Neuronal stem cell (in vitro differentiated cells): ENCODE measurements around the gene HKDC1.

Source experiments
- DNase-seq: peaks from one replicate; pipeline ENCODE4 v3.0.0-alpha.2; 2013; ENCODE audit warnings: low spot score
- H2AFZ ChIP-seq: one replicate; pipeline ENCODE4 v1.6.1; 2013; ENCODE audit warnings: mild to moderate bottlenecking, low read length, inconsistent platforms
- H2AK5ac ChIP-seq: 2 replicates; pipeline ENCODE4 v1.6.1; 2013; ENCODE audit warnings: low read depth, mild to moderate bottlenecking, inconsistent platforms, low read length, moderate library complexity, mixed read lengths
- H2BK120ac ChIP-seq: 2 replicates; pipeline ENCODE4 v1.6.1; 2013; ENCODE audit warnings: low read depth, mild to moderate bottlenecking, inconsistent platforms, low read length, moderate library complexity, mixed read lengths
- H2BK12ac ChIP-seq: one replicate; pipeline ENCODE4 v1.6.1; 2013; ENCODE audit warnings: low read length, inconsistent platforms
- H2BK15ac ChIP-seq: 2 replicates; pipeline ENCODE4 v1.6.1; 2013; ENCODE audit warnings: mild to moderate bottlenecking, low read length, inconsistent platforms, mixed read lengths
- H2BK5ac ChIP-seq: one replicate; pipeline ENCODE4 v1.6.1; 2013; ENCODE audit warnings: inconsistent platforms, mild to moderate bottlenecking, low read length, moderate library complexity
- H3K14ac ChIP-seq: one replicate; pipeline ENCODE4 v1.6.1; 2013; ENCODE audit warnings: low read length, inconsistent platforms
- H3K18ac ChIP-seq: 2 replicates; pipeline ENCODE4 v1.6.1; 2013; ENCODE audit warnings: low read length, inconsistent platforms
- H3K23ac ChIP-seq: 2 replicates; pipeline ENCODE4 v1.6.1; 2013; ENCODE audit warnings: low read depth, mild to moderate bottlenecking, mixed read lengths, low read length, inconsistent platforms; ENCODE audit not compliant: poor library complexity
- H3K27ac ChIP-seq: replicated peaks from 3 replicates; pipeline ENCODE4 v1.5.1; 2013; ENCODE audit warnings: low read length, inconsistent platforms
- H3K27me3 ChIP-seq, 3 experiments: 2 replicates each; pipeline ENCODE4 v1.6.1; 2013; ENCODE audit warnings: low read length in 3 of 3, mild to moderate bottlenecking in 2 of 3, inconsistent platforms in 1 of 3, low read depth in 1 of 3, mixed read lengths in 1 of 3, moderate library complexity in 1 of 3; ENCODE audit not compliant: control insufficient read depth in 3 of 3, insufficient read depth in 3 of 3
- H3K36me3 ChIP-seq, 2 donors: replicated peaks in 1 of 2; 2 replicates each; pipeline ENCODE4 v1.6.1; 2013; ENCODE audit warnings: low read length in 2 of 2; ENCODE audit not compliant: control insufficient read depth in 2 of 2, insufficient read depth in 2 of 2
- H3K4ac ChIP-seq: 2 replicates; pipeline ENCODE4 v1.6.1; 2013; ENCODE audit warnings: inconsistent platforms, mild to moderate bottlenecking, low read length, moderate library complexity
- H3K4me1 ChIP-seq, 2 donors: 1 replicate in 1 of 2; 2 replicates in 1 of 2; pipeline ENCODE4 v1.6.1; 2013; ENCODE audit warnings: low read length in 2 of 2, low read depth in 1 of 2; ENCODE audit not compliant: control insufficient read depth in 2 of 2, insufficient read depth in 1 of 2
- H3K4me2 ChIP-seq: one replicate; pipeline ENCODE4 v1.6.1; 2013; ENCODE audit warnings: mild to moderate bottlenecking, low read length, inconsistent platforms; ENCODE audit not compliant: insufficient read depth, poor library complexity, severe bottlenecking
- H3K4me3 ChIP-seq, 2 donors: 2 replicates each; pipeline ENCODE4 v1.5.1; 2013; ENCODE audit warnings: low read length in 2 of 2, mild to moderate bottlenecking in 2 of 2, inconsistent platforms in 1 of 2, moderate library complexity in 1 of 2
- H3K79me1 ChIP-seq: one replicate; pipeline ENCODE4 v1.6.1; 2013; ENCODE audit warnings: low read depth, mild to moderate bottlenecking, inconsistent platforms, low read length, moderate library complexity
- H3K9ac ChIP-seq: one replicate; pipeline ENCODE4 v1.6.1; 2013; ENCODE audit warnings: mild to moderate bottlenecking, low read depth, low read length, inconsistent platforms; ENCODE audit not compliant: poor library complexity
- H3K9me3 ChIP-seq, 2 donors: replicated peaks in 1 of 2; 2 replicates each; pipeline versions ENCODE3 to v1.6.1; 2013; ENCODE audit warnings: low read length in 2 of 2, mild to moderate bottlenecking in 2 of 2, inconsistent platforms in 1 of 2, low read depth in 1 of 2, mixed read lengths in 1 of 2, moderate library complexity in 1 of 2; ENCODE audit not compliant: control insufficient read depth in 2 of 2, insufficient read depth in 1 of 2
- H4K8ac ChIP-seq: one replicate; pipeline ENCODE4 v1.6.1; 2013; ENCODE audit warnings: low read depth, mild to moderate bottlenecking, inconsistent platforms, low read length, moderate library complexity
- H4K91ac ChIP-seq: one replicate; pipeline ENCODE4 v1.6.1; 2013; ENCODE audit warnings: low read length, low read depth, mild to moderate bottlenecking, inconsistent platforms; ENCODE audit not compliant: poor library complexity
- WGBS, 2 donors: extraction: QIAGEN DNeasy Blood & Tissue Kit; methylation state at CpG; one replicate each; pipeline ENCODE4 v1.1.7; 2013; ENCODE audit warnings: missing lambda C conversion rate in 2 of 2, mixed read lengths in 1 of 2; ENCODE audit not compliant: insufficient read length in 2 of 2, insufficient replicate concordance in 1 of 2; ENCODE audit errors: extremely low coverage in 2 of 2; 5-methylcytosine and 5-hydroxymethylcytosine counted together

Gene HKDC1

DNA sequence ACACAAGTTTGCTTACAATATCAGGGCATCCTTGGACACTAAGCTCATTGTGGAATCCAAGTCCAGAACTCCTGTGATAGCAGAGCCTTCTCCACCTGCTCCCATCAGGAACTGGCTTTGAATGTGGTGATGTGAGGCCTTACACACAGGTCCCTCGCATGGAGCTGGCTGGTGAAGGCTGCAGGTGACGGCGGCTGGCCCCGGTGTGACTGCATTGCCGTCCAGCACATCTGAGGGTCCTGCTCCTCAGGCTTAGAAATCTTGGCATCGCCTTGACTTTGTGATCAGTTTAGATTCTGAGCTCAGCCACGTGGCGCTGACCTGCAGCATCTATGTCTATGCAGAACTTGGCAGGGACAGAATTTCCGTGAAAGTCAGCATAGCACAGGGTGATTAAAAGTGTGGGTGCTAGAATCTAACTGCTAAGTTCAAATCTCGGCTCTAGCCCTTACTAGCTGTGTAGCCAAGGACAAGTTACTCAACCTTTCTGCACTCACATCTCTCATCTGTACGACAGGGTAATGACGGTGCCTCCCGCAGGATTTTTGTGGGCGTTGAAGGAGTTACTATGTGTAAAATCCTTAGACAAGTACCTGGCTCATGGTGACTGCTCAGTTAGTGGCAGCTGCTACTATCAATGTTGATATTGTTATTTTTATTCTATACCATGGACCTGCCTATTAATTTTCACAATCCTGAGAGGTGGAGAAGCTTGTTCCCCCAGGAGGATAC, 26.6 kb downstream of the HKDC1 start:
- H2BK5ac ChIP-seq = no peak overlapping the region
- H2BK12ac ChIP-seq = no peak overlapping the region
- H3K36me3 ChIP-seq = no peaks in the 10 kb centered on the region
- H4K8ac ChIP-seq = peak overlapping the region; percentile 21
- no peak overlapping the region for H3K9ac ChIP-seq
- DNase-seq = no peak
- H3K18ac ChIP-seq = no peak overlapping the region
- H2AK5ac ChIP-seq = no peak overlapping the region
- WGBS, 2 donors = no CpG with 5 or more reads among the region's 14 CpGs
- H2BK120ac ChIP-seq = no peak overlapping the region
- H3K4me2 ChIP-seq = no peak overlapping the region
- H3K79me1 ChIP-seq = no peaks in the 10 kb centered on the region
- no peak overlapping the region for H4K91ac ChIP-seq
- no peak overlapping the region for H3K14ac ChIP-seq
- no peak overlapping the region for H2BK15ac ChIP-seq
- no peak overlapping the region for H3K4ac ChIP-seq
- H3K4me1 ChIP-seq = peaks cover 4% of the 10 kb centered on the region in 2 donors
- no peak overlapping the region for H2AFZ ChIP-seq
- H3K23ac ChIP-seq = no peak overlapping the region
- no peak overlapping the region for H3K27ac ChIP-seq
- peaks cover 0 to 18% (median 0%) of the 10 kb centered on the region in 3 experiments for H3K27me3 ChIP-seq
- peak overlapping the region in 1 of 2 donors; percentile 26 for H3K4me3 ChIP-seq
- no peaks in the 10 kb centered on the region for H3K9me3 ChIP-seq

DNA sequence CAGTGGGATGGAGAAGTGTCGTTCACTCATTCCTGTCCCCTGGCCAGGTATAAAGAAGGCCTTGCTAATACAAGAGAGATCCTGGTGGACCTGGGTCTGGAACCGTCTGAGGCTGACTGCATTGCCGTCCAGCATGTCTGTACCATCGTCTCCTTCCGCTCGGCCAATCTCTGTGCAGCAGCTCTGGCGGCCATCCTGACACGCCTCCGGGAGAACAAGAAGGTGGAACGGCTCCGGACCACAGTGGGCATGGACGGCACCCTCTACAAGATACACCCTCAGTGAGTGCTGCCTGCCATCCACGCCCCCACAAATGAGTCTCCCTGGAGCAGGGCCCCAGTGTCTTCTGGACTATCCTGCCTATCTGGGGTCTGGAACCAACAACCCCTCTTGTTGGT, 27.2 kb downstream of the HKDC1 start:
- H3K4me1 ChIP-seq = peaks cover 4% of the 10 kb centered on the region in 2 donors
- H3K27me3 ChIP-seq = peaks cover 0 to 18% (median 0%) of the 10 kb centered on the region in 3 experiments
- H3K27ac ChIP-seq = no peak overlapping the region
- no CpG with 5 or more reads among the region's 13 CpGs for WGBS, 2 donors
- DNase-seq = no peak
- H3K36me3 ChIP-seq = no peaks in the 10 kb centered on the region
- no peak overlapping the region for H3K4me3 ChIP-seq
- no peak overlapping the region for H3K18ac ChIP-seq
- no peak overlapping the region for H3K4me2 ChIP-seq
- H2BK15ac ChIP-seq = no peak overlapping the region
- H3K9me3 ChIP-seq = no peaks in the 10 kb centered on the region
- H4K8ac ChIP-seq = peak overlapping the region; percentile 9
- no peak overlapping the region for H4K91ac ChIP-seq
- H2AK5ac ChIP-seq = peak overlapping the region; percentile 13
- no peak overlapping the region for H2AFZ ChIP-seq
- H3K4ac ChIP-seq = no peak overlapping the region
- H2BK120ac ChIP-seq = no peak overlapping the region
- H3K14ac ChIP-seq = no peak overlapping the region
- H2BK12ac ChIP-seq = no peak overlapping the region
- no peak overlapping the region for H2BK5ac ChIP-seq
- H3K9ac ChIP-seq = no peak overlapping the region
- H3K23ac ChIP-seq = no peak overlapping the region
- no peaks in the 10 kb centered on the region for H3K79me1 ChIP-seq

DNA sequence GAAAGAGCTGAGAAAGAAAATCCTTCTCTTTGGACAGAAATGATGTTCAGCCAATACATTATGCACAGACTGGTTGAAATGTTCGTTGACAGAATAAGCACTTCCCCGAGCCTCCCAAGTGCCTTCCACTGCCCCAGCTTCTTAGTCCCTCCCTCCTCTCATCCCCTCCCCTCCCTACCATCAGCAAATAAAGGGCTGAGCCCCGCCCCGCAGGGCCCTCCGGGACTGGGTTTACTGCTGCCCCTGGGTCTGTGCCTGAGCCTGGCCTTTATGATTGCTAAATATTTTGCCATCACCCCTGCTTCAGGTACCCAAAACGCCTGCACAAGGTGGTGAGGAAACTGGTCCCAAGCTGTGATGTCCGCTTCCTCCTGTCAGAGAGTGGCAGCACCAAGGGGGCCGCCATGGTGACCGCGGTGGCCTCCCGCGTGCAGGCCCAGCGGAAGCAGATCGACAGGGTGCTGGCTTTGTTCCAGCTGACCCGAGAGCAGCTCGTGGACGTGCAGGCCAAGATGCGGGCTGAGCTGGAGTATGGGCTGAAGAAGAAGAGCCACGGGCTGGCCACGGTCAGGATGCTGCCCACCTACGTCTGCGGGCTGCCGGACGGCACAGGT, 28.1 kb downstream of the HKDC1 start:
- Histone ChIP-seq H3K36me3 (no peaks in the 10 kb centered on the region), H3K18ac (peak overlapping the region; percentile 87)

GRCh38 chr10:69250041-69250440, 29.9 kb downstream of the HKDC1 start:
- Histone ChIP-seq H4K8ac (no peak overlapping the region), H3K4me2 (no peak overlapping the region), H2BK120ac (peak overlapping the region; percentile 12), H2AK5ac (no peak overlapping the region), H2BK12ac (no peak overlapping the region), H3K79me1 (no peaks in the 10 kb centered on the region), H3K4ac (no peak overlapping the region), H2BK15ac (peak overlapping the region; percentile 67), H3K27me3 (peaks cover 0 to 33% (median 0%) of the 10 kb centered on the region in 3 experiments), H3K27ac (no peak overlapping the region), H3K18ac (no peak overlapping the region), H3K14ac (no peak overlapping the region), H2BK5ac (no peak overlapping the region), H3K9ac (no peak overlapping the region), H2AFZ (no peak overlapping the region), H3K36me3 (no peaks in the 10 kb centered on the region), H3K9me3 (no peaks in the 10 kb centered on the region), H3K23ac (no peak overlapping the region), H4K91ac (no peak overlapping the region), H3K4me3 (no peak overlapping the region), H3K4me1 (peaks cover 0 to 2% of the 10 kb centered on the region in 2 donors)
- no CpG with 5 or more reads among the region's 14 CpGs for WGBS, 2 donors
- no peak for DNase-seq

More for the DNA sequence above, 28.1 kb downstream of the HKDC1 start:
- Histone ChIP-seq H3K79me1 (no peaks in the 10 kb centered on the region), H2AK5ac (peak overlapping the region; percentile 40), H2BK120ac (no peak overlapping the region), H3K23ac (peak overlapping the region; percentile 17), H3K14ac (peak overlapping the region; percentile 82), H3K9ac (no peak overlapping the region), H4K8ac (no peak overlapping the region), H3K4me1 (no peaks in the 10 kb centered on the region), H3K27me3 (peaks cover 0 to 21% (median 0%) of the 10 kb centered on the region in 3 experiments), H3K27ac (no peak overlapping the region), H4K91ac (no peak overlapping the region), H3K9me3 (no peaks in the 10 kb centered on the region), H2BK5ac (no peak overlapping the region), H3K4me2 (no peak overlapping the region), H3K4me3 (no peak overlapping the region), H2BK15ac (no peak overlapping the region), H2BK12ac (no peak overlapping the region), H2AFZ (no peak overlapping the region), H3K4ac (no peak overlapping the region)
- DNase-seq = no peak
- no CpG with 5 or more reads among the region's 24 CpGs for WGBS, 2 donors
